HG02981 (cell line): Measurements from ENCODE around the gene HSPA6.
"Not testable (repeated sequence)": the region's sequence is repeated elsewhere in the genome, so short reads cannot be mapped to it uniquely, and the experiment has no call there.

Experiments
- ATAC-seq: cut with Tn5 transposase; IDR thresholded peaks from one replicate; pipeline ENCODE4 v1.9.1; 2021; ENCODE audit warnings: mild to moderate bottlenecking, moderate library complexity; ENCODE audit not compliant: unreplicated experiment

Gene HSPA6

DNA sequence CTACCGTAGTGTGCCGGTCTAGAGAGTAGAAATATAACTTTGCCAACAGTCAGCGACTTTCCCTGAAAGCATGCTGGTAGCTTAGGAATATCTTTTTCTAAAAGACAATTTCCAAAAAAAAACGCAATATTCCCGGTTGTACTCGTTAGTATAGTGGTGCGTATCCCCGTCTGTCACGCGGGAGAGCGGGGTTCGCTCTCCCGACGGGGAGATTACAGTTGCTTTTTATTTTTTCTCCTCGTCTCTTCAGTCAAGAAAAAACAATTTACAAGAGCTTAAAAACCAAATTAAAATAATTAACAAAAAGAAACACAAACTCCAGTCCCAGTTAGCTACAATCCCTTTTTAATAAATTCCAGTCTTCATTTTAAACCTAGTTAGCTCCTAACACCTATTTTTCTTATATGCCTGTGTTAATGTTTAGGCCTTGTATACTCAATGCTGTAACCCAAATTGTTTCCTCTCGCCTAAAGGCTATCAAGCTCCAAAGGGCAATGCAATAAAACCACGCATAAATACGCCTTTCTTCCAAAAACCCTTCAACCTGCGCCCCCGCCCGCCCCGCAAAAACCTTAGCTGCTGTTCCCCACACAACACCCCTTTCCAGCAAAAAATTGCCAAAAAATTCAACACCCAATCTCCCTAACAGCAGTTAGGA is 7.8 kb downstream of the HSPA6 start:
- no peak for ATAC-seq

DNA sequence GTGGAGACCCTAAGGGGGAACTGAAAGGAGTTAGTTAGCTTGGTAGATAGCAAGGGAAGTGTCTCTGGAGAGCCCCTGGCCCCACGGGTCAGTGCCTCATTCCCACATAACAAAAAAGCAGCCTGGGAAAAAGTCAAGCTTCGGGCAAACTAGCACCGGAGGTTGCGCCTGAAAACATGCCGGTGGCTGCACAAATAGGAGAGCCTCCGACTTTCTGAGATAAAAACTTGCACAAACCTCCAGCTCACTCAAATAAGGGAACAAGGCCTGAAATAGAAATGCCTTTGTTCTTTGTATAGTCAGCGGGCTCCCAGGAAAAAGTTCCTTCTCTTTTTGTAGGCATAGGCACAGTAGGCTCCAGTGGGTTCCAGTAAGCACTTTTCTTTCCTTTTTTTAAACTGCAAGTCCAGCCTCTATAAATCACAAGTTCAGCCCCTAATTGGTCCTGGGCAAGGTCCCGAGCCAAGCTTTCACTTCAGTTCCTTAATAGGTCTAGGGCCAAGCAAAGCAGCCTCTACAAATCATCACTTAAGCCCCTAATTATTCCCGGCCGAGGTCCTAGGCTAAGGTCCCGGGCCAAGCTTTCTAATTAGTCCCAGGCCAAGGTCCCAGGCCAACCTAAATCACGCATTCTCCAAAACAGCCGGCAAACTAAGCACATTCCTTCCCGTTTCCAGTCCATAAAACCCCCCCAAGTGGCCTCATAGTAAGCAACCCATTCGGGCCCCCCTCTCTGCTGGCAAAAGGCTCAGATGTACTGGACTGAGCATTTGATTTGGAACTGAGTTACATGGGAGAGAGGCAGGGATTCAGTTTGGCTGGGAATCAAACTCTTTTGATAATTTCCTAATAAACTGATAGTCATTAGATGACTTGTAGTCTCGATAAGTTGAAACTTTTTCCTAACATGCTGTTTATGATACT is 8.6 kb downstream of the HSPA6 start:
- not testable (repeated sequence) for ATAC-seq

DNA sequence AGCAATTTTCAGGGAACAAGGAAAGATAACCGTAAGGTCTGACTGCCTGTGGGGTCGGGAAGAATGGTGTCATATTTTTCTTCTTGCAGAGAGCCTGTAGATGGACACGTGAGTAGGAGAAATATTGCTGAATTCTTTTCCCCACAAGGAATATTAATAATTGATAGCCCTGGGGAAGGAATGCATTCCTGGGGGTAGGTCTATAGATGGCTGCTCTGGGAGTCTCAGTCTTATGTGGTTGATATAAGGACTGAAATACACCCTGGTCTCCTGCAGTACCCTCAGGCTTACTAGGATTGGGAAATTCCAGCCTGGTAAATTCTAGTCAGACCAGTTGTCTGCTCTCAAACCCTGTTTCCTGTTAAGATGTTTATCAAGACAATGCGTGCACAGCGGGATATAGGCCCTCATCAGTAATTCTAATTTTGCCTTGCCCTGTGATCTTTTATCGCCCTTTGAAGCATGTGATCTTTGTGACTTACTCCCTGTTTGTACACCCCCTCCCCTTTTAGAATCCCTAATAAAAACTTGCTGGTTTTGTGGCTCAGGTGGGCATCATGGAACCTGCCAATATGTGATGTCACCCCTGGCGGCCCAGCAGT is 12.8 kb downstream of the HSPA6 start:
- ATAC-seq, result not testable (repeated sequence)

DNA sequence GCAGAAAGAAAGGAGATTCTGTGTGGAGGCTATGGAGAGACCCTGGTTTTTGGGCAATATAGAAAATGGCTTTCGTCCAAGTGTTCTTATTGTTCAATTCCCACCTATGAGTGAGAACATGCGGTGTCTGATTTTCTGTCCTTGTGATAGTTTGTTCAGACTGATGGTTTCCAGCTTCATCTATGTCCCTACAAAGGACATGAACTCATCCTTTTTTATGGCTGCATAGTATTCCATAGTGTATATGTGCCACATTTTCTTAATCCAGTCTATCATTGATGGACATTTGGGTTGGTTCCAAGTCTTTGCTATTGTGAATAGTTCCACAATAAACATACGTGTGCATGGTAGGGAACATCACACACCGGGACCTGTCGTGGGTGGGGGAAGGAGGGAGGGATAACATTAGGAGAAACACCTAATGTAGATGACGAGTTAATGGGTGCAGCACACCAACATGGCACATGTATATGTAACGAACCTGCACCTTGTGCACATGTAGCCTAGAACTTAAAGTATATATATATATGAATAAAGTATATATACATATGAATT is 14.7 kb downstream of the HSPA6 start:
- not testable (repeated sequence) for ATAC-seq

DNA sequence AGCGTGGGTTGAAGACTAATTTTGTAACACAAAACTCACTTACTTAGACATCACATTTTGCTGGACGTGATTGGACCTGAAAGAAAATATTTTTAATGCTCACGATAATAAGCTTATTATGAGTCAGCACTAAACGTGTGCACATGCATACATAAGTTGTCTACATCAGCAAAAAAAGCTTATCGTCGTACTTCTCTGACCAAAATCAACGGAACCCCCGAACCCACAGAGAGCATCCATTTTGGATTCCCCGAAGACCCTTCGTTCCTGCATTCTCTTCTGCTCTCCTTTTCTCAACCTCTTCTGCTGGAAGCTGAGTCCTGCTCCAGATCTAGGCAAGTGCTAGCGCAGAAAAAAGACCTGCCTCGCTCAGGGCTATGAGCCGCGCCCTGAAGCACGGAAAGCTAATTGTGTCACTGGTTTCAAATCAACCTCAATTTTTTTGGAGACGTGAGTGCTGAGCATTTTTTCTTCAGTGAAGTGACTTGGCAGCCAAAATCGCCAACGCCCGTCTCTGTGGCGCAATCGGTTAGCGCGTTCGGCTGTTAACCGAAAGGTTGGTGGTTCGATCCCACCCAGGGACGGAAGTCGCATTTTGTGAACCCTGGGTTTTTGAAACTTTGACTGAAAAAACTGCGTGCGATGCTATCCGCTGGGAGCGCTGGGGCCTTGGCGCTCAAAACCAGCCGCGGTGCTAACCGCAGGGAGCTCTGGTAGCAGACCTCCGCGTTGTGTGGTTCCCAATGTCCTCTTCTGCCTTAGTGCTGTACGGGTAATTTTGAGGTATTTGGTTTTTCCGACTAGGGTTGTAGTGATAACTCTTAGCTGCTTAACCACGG is 15.6 kb downstream of the HSPA6 start:
- peak; percentile 46 for ATAC-seq

DNA sequence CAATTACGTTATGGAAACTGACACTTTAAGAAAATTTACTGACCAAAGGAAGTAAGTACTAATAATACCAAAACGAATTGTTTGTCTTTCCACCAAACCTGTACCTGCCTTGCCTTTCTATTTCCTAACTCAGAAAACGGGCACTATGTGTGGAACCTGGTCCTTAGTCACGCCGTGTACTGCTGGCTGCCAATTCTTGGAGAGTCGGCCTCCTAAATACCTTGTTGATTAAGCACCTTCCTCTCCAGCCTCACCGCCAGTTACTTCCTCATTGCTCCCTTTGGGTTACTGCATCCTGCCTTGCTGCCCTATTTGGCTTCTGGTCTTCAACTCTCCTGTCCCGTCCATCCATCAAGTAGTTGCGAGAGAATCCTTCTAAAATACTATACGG is 16.2 kb downstream of the HSPA6 start:
- peak; percentile 30 for ATAC-seq

DNA sequence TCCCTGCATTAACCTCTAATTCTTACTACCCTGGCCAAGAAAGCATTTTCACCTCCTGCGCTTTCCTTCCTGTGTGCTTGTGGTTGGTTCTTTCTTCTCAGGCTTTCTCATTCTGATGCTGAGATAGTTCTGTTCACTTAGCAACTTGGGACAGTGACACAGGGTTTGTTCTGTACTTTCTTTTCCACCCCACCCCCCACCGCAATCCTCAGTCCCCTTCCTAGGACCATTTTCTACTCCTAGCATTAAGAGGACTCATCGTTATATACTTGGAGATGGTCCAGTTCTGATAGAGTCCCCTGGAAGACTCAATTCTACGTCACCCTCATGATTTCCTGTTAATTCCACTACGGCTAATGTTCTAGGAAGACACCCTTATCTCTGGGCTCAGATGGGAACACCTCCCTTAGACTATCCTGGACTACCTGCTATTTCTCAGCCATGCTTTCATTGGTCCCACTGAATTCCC is 17.8 kb downstream of the HSPA6 start:
- ATAC-seq, result peak; percentile 54

DNA sequence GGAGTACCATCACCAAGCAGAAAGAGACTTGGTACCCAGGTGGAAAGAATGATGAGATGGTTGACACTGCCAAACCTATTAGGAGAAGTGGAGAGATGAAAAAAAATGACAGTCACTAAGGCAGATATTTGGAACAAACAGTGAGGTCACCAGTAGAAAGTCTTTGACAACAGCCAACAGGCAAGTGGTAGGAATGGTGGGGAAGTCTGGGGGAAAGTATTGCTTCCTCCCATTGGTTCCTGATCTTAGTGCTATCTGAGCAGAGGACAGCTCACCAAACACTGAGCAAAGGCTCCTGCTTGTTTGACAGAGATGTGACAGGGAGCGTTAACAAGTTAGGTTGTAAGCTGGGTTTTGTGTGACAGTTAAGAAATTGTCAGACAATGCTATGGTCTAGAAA is 18.8 kb downstream of the HSPA6 start:
- ATAC-seq, result not testable (repeated sequence)

DNA sequence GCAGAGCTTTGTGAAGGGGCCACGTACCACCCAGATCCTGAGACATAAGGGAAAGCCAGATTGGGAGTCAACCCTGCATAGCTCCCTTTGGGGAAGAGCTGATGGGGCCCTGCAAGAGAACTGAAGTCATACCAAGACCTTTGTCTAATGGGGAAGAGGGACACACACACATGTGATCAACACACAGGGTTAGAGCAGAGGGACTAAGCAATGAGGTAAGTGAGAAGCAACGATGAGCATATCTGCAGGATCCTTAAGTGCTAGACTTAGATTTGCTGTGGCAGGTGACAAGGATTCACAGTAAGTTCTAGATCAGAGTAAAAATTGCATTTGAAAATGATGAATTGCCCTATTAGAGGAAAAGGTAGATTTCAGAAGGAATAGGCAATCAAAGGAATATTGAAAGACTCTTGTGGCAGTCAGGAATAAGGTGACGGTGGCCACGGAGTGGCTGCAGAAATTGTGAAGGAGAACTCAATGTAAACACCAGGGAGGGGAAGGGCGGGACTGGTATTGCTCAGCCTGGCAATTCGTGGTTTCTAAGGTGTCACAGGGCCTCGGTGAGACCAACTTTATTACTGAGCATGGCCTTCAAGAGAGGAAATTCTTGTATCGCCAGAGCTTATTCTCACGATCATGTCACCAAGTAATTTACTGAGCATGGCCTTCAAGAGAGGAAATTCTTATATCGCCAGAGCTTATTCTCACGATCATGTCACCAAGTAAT is 20.8 kb downstream of the HSPA6 start:
- ATAC-seq, result not testable (repeated sequence)

DNA sequence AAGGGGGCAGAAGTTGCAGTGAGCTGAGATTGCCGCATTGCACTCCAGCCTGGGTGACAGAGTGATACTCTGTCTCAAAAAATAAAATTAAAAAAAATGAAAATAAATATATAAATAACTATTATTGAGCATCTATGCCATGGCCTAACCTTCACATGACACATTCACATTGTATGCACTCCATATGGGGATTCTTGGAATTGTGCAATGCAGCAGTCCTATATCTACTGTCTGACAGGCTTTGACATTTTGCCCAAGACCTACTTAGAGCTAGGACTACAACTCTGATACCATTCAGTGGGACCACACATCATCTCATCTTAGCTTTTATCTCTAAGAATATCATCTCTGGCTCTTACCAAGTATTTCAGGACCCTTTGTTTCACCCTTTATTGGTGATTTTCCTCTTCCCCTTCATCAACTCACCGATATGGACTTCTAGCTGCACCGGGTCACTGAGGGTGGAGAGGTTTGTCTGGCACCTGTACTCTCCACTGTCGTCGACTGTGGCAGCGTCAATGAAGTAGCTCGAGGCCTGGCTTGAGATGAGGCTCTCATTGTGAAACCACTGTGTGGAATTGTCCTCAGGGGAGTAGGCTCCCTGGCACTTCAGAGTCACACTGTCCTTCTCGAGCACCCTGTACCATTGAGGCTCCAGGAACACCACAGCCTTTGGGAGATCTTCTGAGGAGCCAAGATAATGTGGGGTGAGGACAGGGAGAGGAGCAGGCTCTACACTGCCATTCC is 23.8 kb downstream of the HSPA6 start:
- not testable (repeated sequence) for ATAC-seq

DNA sequence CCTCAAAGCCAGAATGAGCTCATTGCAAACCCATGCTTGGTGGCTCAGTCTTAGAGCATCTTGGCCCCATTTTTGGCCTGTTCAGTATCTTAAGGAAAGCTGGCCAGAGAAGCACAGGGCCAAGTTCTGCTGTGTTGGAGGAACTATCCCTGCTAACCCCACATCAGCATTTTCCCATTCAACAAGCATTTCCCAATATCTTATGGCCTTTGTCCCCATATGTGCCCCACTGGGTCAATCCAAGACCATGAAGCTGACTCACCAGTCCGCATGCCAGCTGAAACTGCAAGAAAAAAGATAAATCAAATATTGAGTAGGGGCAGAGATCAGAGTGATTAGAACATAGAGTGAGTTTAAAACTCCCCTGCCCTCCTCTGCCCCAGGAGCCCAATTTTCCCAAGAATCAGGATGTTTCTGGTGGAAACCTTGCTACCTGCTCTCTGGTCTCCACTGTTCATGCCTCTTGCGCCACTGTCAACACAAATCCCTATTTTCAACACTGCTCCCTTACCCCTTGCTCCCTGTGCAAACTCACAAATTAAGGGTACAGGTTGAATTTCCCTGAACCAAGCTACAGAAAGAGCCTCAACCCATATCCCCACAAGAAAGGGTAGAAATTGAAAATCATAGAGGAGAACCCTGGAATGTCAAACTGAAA is 24.5 kb downstream of the HSPA6 start:
- ATAC-seq, result not testable (repeated sequence)

DNA sequence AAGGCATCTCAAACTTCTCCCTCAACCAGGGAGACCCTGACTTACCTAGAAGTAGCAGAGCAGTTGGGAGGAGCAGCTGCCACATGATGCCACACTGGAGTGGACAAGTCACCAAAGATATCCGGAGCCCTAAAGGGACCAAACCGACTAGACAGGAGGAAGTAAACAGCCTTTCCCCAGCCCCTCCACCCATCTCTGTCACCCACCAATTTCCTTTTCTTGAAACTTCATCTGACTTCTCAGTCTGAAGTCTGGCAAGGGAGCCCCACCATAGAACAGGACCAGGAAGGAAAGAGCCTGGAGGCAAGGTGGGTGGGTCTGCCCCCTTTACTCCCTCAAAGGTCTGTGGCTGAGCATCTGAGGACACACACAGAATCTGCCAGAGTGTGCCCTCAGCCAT is 25.3 kb downstream of the HSPA6 start, which contains the start of gene FCGR3A:
Gene FCGR3A (minus strand): TSS at position 167 of the 400 bp plus-strand sequence. CDS start 82 bp downstream, at position 85.
- no peak for ATAC-seq

DNA sequence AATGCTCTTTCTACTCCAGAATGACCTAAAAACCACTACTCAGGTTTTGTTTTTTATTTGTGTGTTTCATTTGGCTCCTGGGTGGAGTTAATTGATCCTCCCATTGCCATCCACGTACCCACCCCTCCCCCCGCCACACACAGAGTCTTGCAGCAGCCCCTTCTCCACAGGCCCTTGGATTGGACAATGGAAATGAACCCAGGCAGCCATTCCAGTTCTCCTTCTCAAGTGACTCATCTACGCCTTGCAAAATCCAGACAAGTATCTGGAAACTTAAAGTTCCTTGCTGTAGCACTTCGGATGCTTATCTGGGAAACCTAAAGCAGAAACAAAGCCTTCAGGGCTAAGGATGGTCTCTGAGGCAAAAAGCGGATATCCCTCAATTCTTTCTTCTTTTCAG is 26.6 kb downstream of the HSPA6 start:
- ATAC-seq, result not testable (repeated sequence)

DNA sequence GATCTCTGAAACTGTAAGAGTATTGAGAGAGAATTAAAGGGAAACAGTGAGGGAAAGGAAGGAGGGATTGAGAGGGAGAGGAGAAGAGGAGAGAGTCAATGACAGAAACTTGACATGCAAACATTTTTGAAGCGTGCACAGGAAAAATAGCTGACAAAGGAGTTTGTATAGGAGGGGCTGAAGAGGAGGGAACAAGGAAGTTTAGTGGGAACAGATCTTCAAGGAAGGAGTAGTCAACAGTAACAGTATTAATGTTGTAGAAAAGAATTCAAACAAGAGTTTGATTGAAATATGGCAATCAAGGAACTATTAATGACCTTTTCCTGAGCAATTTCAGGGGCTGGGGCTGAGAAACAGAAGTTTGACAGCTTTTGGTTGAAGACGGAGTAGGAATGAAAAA is 29.3 kb downstream of the HSPA6 start:
- not testable (repeated sequence) for ATAC-seq

DNA sequence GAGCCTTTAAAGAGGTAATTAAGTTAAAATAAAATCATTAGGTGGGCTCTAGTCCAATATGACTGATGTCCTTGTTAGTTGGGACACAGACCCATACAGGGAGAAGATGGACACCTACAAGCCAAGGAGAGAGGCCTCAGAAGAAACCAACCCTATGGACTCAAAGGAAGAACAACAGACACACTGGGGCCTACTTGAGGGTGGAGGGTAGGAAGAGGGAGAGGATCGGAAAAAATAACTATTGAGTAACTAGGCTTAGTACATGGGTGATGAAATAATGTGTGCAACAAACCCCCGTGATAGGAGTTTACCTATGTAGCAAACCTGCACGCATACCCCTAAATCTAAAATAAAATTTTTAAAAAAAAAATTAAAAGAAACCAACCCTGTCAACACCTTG is 30.0 kb downstream of the HSPA6 start:
- ATAC-seq, result not testable (repeated sequence)

DNA sequence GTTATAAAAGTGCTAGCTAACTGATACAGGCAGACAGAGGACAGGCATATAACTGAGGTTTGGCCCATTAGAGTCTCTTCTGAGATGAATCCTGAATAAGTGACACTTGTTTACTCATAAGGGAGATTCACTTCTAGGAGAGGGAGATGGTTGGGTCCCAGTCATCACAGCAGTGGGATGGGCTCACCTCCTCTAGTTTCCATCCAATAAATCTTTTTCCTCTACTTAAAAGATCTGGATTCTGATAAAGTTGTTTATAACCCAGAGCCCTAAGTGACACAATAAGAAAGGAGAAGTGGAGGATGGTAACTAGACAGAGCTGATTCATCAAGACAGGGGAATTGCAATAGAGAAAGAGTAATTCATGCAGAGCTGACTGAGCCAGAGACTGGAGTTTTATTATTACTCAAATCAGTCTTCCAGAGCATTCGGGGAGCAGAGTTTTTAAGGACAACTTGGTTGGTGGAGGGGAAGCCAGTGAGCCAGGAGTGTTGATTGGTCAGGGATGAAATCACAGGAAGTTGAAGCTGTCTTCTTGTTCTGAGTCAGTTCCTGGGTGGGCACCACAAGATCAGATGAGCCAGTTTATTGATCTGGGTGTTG is 30.6 kb downstream of the HSPA6 start:
- not testable (repeated sequence) for ATAC-seq

DNA sequence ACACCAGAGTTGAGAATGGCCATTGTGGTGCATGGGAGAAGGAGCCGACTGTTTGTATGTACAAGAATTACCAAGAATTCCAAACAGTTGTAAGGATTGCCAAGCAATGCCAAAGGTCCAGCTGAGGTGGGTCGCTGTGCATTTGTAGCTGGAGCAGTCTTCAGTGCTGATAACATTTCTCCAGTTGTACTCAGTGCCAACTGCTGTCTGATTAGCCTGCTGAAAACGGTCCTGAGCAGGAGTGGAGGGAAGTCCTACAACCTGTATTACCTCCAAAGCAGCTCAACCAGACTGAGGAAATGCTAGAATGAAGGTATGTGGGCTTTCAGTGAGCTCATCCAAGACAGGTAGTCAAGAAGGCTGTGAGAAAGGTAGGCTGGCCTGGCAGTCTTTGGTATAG is 31.8 kb downstream of the HSPA6 start:
- ATAC-seq, result not testable (repeated sequence)

DNA sequence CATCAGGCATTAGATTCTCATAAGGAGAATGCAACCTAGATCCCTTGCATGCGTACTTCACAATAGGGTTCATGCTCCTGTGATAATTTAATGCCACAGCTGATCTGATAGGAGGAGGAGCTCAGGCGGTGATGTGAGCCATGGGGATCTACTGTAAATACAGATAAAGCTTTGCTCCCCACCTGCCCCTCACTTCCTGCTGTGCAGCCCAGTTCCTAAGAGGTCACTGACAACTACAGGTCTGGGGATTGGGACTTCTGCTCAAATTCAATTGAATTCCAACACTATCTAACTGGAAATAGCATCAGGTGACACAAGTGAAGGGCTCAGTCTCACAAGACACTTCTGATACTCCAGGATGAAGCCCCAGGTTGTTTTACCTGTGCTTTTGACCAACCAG is 32.6 kb downstream of the HSPA6 start:
- ATAC-seq, result not testable (repeated sequence)
